Upper lobe of right lung (tissue), 1 donor: ENCODE results near the gene PHACTR3. TPM values are rescaled to one million over a fixed set of nuclear protein-coding genes. Genes with fewer than 3 reads are reported as not detected.

Source experiments
- ATAC-seq: fragments of 200-7000 bp; cut with Tn5 transposase; one replicate; pipeline ENCODE4 v1.9.1; 2020; ENCODE audit warnings: mild to moderate bottlenecking, moderate library complexity
- DNase-seq: peaks from one replicate; pipeline ENCODE4 v3.0.0-alpha.2; 2020
- H3K27ac ChIP-seq: fragments of 200-600 bp; one replicate; pipeline ENCODE4 v1.8.0; 2022
- H3K27me3 ChIP-seq: fragments of 200-600 bp; one replicate; pipeline ENCODE4 v1.8.0; 2022; ENCODE audit warnings: mild to moderate bottlenecking
- H3K36me3 ChIP-seq: fragments of 200-600 bp; one replicate; pipeline ENCODE4 v1.8.0; 2022
- H3K4me1 ChIP-seq: fragments of 200-600 bp; one replicate; pipeline ENCODE4 v1.8.0; 2022
- H3K4me3 ChIP-seq: fragments of 200-600 bp; one replicate; pipeline ENCODE4 v1.8.0; 2022; ENCODE audit warnings: mild to moderate bottlenecking
- H3K9me3 ChIP-seq: fragments of 200-600 bp; one replicate; pipeline ENCODE4 v1.8.0; 2022
- CTCF ChIP-seq: fragments of 200-600 bp; IDR thresholded peaks from one replicate; pipeline ENCODE4 v1.8.0; 2022; ENCODE audit warnings: antibody characterized with exemption
- intact Hi-C: fragments of 100-400 bp; cut with DNase I; formaldehyde crosslinking; loops from one replicate; pipeline ENCODE4 v1.11.0; 2022
- total RNA-seq: library from RNA; stranded (reverse); fragmentation: NEBNext Ultra II Directional; extraction: Animal tissue kit (Norgen Biotek cat#: 25700); gene quantifications from one replicate; pipeline ENCODE4 v1.2.1, GENCODE V29; 2021
- donor health status: DM: no; HTN: yes; CAD: no; lungs with severe emphysema.

Gene PHACTR3
- total RNA-seq, 1 donor from 2014 or later = 18.2 TPM

- no peaks in the 10 kb centered on the region for H3K9me3 ChIP-seq
- intact Hi-C loops = no loop called here
- no peaks in the 10 kb centered on the region for H3K27me3 ChIP-seq
- no peak for TF ChIP-seq CTCF
- H3K36me3 ChIP-seq = no peaks in the 10 kb centered on the region
- H3K27ac ChIP-seq = no peak overlapping the region
- H3K4me1 ChIP-seq = no peaks in the 10 kb centered on the region
- ATAC-seq = no peak
- H3K4me3 ChIP-seq = no peak overlapping the region
- DNase-seq = peak; percentile 30
Observed at GRCh38 chr20:59589086-59589684, 15.2 kb upstream of the PHACTR3 start.

- DNase-seq = peak; percentile 51
- TF ChIP-seq CTCF = no peak
- no peak overlapping the region for H3K4me3 ChIP-seq
- no peaks in the 10 kb centered on the region for H3K9me3 ChIP-seq
- peaks cover 4% of the 10 kb centered on the region for H3K27me3 ChIP-seq
- no peaks in the 10 kb centered on the region for H3K4me1 ChIP-seq
- no peak for ATAC-seq
- no peaks in the 10 kb centered on the region for H3K36me3 ChIP-seq
- intact Hi-C loops = no loop called here
- H3K27ac ChIP-seq = no peak overlapping the region
Observed at GRCh38 chr20:59591061-59591460, 13.3 kb upstream of the PHACTR3 start.

- H3K9me3 ChIP-seq = no peaks in the 10 kb centered on the region
- H3K4me1 ChIP-seq = no peaks in the 10 kb centered on the region
- no peak for DNase-seq
- no peaks in the 10 kb centered on the region for H3K36me3 ChIP-seq
- intact Hi-C loops = no loop called here
- H3K27me3 ChIP-seq = peaks cover 17% of the 10 kb centered on the region
- no peak overlapping the region for H3K4me3 ChIP-seq
- no peak for TF ChIP-seq CTCF
- no peak overlapping the region for H3K27ac ChIP-seq
- ATAC-seq = no peak
Observed at GRCh38 chr20:59596690-59597089, 7.7 kb upstream of the PHACTR3 start.

GRCh38 chr20:59597240-59597639 is 7.1 kb upstream of the PHACTR3 start:
- DNase-seq (no peak), ATAC-seq (no peak)
- H3K27ac ChIP-seq = no peak overlapping the region
- H3K36me3 ChIP-seq = no peaks in the 10 kb centered on the region
- TF ChIP-seq CTCF = no peak
- H3K9me3 ChIP-seq = no peaks in the 10 kb centered on the region
- intact Hi-C loops = no loop called here
- no peak overlapping the region for H3K4me3 ChIP-seq
- H3K4me1 ChIP-seq = no peaks in the 10 kb centered on the region
- H3K27me3 ChIP-seq = peaks cover 17% of the 10 kb centered on the region

- Histone ChIP-seq H3K4me3 (no peak overlapping the region), H3K9me3 (no peaks in the 10 kb centered on the region), H3K4me1 (no peaks in the 10 kb centered on the region), H3K27me3 (peaks cover 31% of the 10 kb centered on the region), H3K36me3 (no peaks in the 10 kb centered on the region), H3K27ac (no peak overlapping the region)
- DNase-seq (no peak), ATAC-seq (peak; percentile 74)
- intact Hi-C loops = no loop called here
- TF ChIP-seq CTCF = peak; percentile 71
Observed at GRCh38 chr20:59598625-59599310, 5.6 kb upstream of the PHACTR3 start.
